Transverse colon (tissue), 4 donors: ENCODE data around the gene COMTD1. TPM values are rescaled to one million over a fixed set of nuclear protein-coding genes. Genes with fewer than 3 reads are reported as not detected.
A peak's percentile ranks its signal among the peaks of the same experiment; 100 is the strongest.

Experiments used
- DNase-seq: peaks from one replicate; pipeline ENCODE4 v3.0.0-alpha.2; 2019
- H3K27ac ChIP-seq, 4 donors: fragments of 200-600 bp; sonication (generic); 2 replicates each; pipeline ENCODE4 v1.5.1; 2016 to 2018; ENCODE audit warnings: inconsistent platforms in 4 of 4
- H3K27me3 ChIP-seq: fragments of 200-600 bp; sonication (generic); 2 replicates; pipeline ENCODE4 v1.5.1; 2017; ENCODE audit warnings: inconsistent platforms
- H3K36me3 ChIP-seq, 4 donors: fragments of 200-600 bp; sonication (generic); 2 replicates each; pipeline ENCODE4 v1.5.1; 2017 to 2019; ENCODE audit warnings: inconsistent platforms in 4 of 4
- H3K4me1 ChIP-seq, 4 donors: fragments of 200-600 bp; sonication (generic); 2 replicates each; pipeline ENCODE4 v1.5.1; 2017 to 2020; ENCODE audit warnings: inconsistent platforms in 4 of 4
- H3K4me3 ChIP-seq, 4 donors: fragments of 200-600 bp; sonication (generic); 1 replicate in 1 of 4; 2 replicates in 3 of 4; pipeline versions ENCODE4 v1.5.1 to v1.6.1; 2017 to 2019; ENCODE audit warnings: inconsistent platforms in 4 of 4
- H3K9me3 ChIP-seq, 2 donors: fragments of 200-600 bp; sonication (generic); 2 replicates each; pipeline ENCODE4 v1.5.1; 2017 to 2019; ENCODE audit warnings: inconsistent platforms in 2 of 2
- EP300 ChIP-seq: sonication (generic); formaldehyde crosslinking; IDR thresholded peaks from one replicate; pipeline ENCODE4 v1.6.1; 2017; ENCODE audit warnings: antibody characterized with exemption, low read depth
- POLR2A ChIP-seq: fragments of 450-650 bp; IDR thresholded peaks from one replicate; pipeline ENCODE4 v1.6.1; 2016; ENCODE audit warnings: antibody characterized with exemption, mild to moderate bottlenecking, moderate library complexity
- POLR2AphosphoS5 ChIP-seq, 3 donors: sonication (generic); formaldehyde crosslinking; IDR thresholded peaks; one replicate each; pipeline ENCODE4 v1.6.1; 2016; ENCODE audit warnings: antibody characterized with exemption in 3 of 3
- WGBS, 2 donors: methylation state at CpG; one replicate each; pipeline ENCODE4 v1.1.5; 2018; ENCODE audit warnings: low coverage in 1 of 2; 5-methylcytosine and 5-hydroxymethylcytosine counted together
- in situ Hi-C, 4 donors: fragments of 200-750 bp; cut with MboI; loops; one replicate each; pipeline versions ENCODE4 v1.15.0 to v1.15.1; 2017; ENCODE audit warnings: low sequenced_read_pairs in 3 of 4, low pct_ligation_motif_present in 1 of 4, low pct_unique_long_range_greater_than_20kb in 1 of 4
- intact Hi-C: fragments of 100-400 bp; cut with DNase I; formaldehyde crosslinking; loops from one replicate; pipeline ENCODE4 v1.15.1; 2023; ENCODE audit warnings: low total_unique reads
- total RNA-seq, 4 donors: library from RNA; depleted of rRNA; stranded (reverse); fragments of >200 nt; gene quantifications; one replicate each; pipeline ENCODE4 v1.1.0, GENCODE V29; 2016
- TF ChIP-seq, protein P1 (sequence below), 5 experiments: fragments of 200-600 bp in 3 of 5; fragments of 450-650 bp in 2 of 5; sonication (generic) in 3 of 5; IDR thresholded peaks; 1 replicate in 2 of 5; 2 replicates in 3 of 5; pipeline ENCODE4 v1.5.1; 2016 to 2017; ENCODE audit warnings: antibody characterized with exemption in 5 of 5, inconsistent platforms in 3 of 5, mild to moderate bottlenecking in 2 of 5, moderate library complexity in 1 of 5

COMTD1 gene
- total RNA-seq, 4 donors from 2014 or later: 90.7 to 761 (median 173) TPM

DNA sequence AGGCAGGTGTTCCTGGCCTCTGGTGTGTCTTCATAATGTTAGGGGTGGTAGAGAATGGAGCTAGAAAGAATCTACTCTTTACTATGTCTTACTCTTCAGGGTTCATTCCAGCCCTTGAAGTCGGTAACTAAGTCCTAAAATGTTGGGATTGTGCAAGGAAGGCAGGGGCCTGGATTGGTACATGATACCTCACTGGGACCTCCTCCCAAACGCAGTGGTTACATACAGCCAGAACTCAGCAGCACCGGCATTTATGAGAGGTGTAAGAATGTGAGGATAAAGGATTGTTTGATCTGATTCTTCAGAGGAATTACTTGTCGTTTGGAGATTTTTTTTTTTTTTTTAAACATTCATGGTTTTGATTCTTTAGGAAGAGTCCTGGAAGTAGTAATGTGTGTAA lies 6.9 kb downstream of the COMTD1 start:
- Histone ChIP-seq H3K4me3 (no peak overlapping the region), H3K36me3 (peaks cover 0 to 33% (median 11%) of the 10 kb centered on the region in 4 donors), H3K4me1 (peaks cover 16 to 68% (median 32%) of the 10 kb centered on the region in 4 donors), H3K27me3 (no peaks in the 10 kb centered on the region), H3K27ac (peak overlapping the region in 3 of 4 donors; percentile 21 to 79 (median 22)), H3K9me3 (no peaks in the 10 kb centered on the region)
- DNase-seq: no peak
- intact Hi-C loops (no loop called here), in situ Hi-C loops (loop anchor here in 3 of 4 donors (25.0 kb wide), 2 partner anchors 117 to 967 kb away; partner anchors contain the start of gene SAMD8 (in 1 of the 3))
- TF ChIP-seq, protein P1, sequence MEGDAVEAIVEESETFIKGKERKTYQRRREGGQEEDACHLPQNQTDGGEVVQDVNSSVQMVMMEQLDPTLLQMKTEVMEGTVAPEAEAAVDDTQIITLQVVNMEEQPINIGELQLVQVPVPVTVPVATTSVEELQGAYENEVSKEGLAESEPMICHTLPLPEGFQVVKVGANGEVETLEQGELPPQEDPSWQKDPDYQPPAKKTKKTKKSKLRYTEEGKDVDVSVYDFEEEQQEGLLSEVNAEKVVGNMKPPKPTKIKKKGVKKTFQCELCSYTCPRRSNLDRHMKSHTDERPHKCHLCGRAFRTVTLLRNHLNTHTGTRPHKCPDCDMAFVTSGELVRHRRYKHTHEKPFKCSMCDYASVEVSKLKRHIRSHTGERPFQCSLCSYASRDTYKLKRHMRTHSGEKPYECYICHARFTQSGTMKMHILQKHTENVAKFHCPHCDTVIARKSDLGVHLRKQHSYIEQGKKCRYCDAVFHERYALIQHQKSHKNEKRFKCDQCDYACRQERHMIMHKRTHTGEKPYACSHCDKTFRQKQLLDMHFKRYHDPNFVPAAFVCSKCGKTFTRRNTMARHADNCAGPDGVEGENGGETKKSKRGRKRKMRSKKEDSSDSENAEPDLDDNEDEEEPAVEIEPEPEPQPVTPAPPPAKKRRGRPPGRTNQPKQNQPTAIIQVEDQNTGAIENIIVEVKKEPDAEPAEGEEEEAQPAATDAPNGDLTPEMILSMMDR (IDR thresholded peaks at IDR 0.05): no peak
- TF ChIP-seq POLR2AphosphoS5 (IDR thresholded peaks at IDR 0.05) (no peak), POLR2A (no peak), EP300 (no peak)
- WGBS, 2 donors: 39 to 56% methylated on average over 3 to 4 of the region's 4 CpGs

DNA sequence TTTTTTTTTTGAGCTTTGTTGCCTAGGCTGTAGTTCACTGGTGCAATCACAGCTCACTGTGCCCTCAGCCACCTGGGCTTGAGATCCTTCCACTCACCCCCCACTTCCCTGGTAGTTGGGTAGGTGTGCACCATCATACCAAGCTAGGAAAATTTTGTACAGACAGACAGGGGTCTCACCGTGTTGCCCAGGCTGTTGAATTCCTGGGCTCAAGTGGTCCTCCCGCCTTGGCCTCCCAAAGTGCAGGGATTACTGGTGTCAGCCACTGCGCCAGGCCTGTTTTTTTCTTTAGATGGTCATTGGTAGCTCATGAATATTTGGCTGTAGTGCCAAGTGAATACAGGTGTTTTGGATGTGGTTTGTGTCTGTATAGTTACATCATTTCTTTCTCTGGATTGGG lies 7.5 kb downstream of the COMTD1 start:
- no peaks in the 10 kb centered on the region for H3K27me3 ChIP-seq
- no peak for TF ChIP-seq POLR2A
- TF ChIP-seq, protein P1 (IDR thresholded peaks at IDR 0.05): no peak
- no peak for TF ChIP-seq POLR2AphosphoS5 (IDR thresholded peaks at IDR 0.05)
- no peak for TF ChIP-seq EP300
- no peak for DNase-seq
- 86 to 100% methylated on average over 2 to 3 of the region's 3 CpGs for WGBS, 2 donors
- no peaks in the 10 kb centered on the region for H3K9me3 ChIP-seq
- in situ Hi-C loops (loop anchor here in 3 of 4 donors (25.0 kb wide), 2 partner anchors 116 to 966 kb away; partner anchors contain the start of gene SAMD8 (in 1 of the 3)), intact Hi-C loops (no loop called here)
- peak overlapping the region in 3 of 4 donors; percentile 21 to 79 (median 22) for H3K27ac ChIP-seq
- no peak overlapping the region for H3K4me3 ChIP-seq
- H3K4me1 ChIP-seq: peaks cover 10 to 70% (median 33%) of the 10 kb centered on the region in 4 donors
- peaks cover 0 to 37% (median 14%) of the 10 kb centered on the region in 4 donors for H3K36me3 ChIP-seq

DNA sequence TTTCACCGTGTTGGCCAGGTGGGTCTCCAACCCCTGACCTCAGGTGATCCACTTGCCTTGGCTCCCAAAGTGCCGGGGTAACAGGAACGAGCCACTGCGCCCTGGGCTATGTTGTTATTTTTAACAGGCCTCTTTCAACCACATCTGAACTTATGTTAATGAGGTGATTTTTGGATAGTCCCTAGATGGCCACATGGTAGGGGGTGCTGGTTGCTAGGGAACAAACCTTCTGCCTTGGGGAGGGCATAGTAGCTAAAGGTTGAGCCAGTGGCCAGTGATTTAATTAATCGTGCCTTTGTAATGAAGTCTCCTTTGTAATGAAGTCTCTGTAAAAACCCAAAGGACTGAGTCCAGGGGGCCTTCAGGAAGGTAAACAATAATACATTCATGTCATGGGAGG lies 9.1 kb downstream of the COMTD1 start:
- intact Hi-C loops (no loop called here), in situ Hi-C loops (loop anchor here in 3 of 4 donors (25.0 kb wide), 2 partner anchors 114 to 964 kb away; partner anchors contain the start of gene SAMD8 (in 1 of the 3))
- 71 to 73% methylated on average over 1 to 5 of the region's 5 CpGs for WGBS, 2 donors
- Histone ChIP-seq H3K36me3 (peaks cover 0 to 46% (median 17%) of the 10 kb centered on the region in 4 donors), H3K9me3 (no peaks in the 10 kb centered on the region), H3K4me1 (peaks cover 8 to 79% (median 33%) of the 10 kb centered on the region in 4 donors), H3K4me3 (no peak overlapping the region), H3K27ac (peak overlapping the region; percentile 73 to 82 (median 80)), H3K27me3 (no peaks in the 10 kb centered on the region)
- DNase-seq: no peak
- TF ChIP-seq, protein P1 (IDR thresholded peaks at IDR 0.05): no peak
- no peak for TF ChIP-seq POLR2A
- TF ChIP-seq EP300: no peak
- no peak for TF ChIP-seq POLR2AphosphoS5 (IDR thresholded peaks at IDR 0.05)

DNA sequence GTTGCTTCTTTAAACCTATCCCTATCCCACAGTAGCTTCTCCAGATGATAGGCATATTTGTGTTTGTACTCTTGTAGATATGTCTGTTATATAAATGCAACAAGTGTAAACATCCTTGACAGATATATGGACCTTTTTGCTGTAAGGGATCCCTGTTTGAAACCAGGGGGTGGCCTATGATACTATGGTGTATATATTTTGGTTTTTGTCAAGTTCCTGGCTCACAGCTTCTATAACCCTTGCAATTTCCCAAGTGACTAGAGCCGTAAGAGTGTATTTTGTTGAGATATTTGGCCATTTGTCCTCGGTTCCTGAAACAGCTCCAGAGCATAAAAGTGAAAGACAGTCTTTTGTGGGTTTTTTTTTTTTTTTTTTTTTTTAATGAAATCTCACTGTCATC lies 9.7 kb downstream of the COMTD1 start:
- H3K27me3 ChIP-seq: no peaks in the 10 kb centered on the region
- TF ChIP-seq POLR2A (no peak), POLR2AphosphoS5 (IDR thresholded peaks at IDR 0.05) (no peak), EP300 (no peak)
- TF ChIP-seq, protein P1 (IDR thresholded peaks at IDR 0.05): no peak
- H3K9me3 ChIP-seq: no peaks in the 10 kb centered on the region
- H3K36me3 ChIP-seq: peaks cover 0 to 46% (median 18%) of the 10 kb centered on the region in 4 donors
- 43 to 45% methylated on average over 2 of the region's 2 CpGs for WGBS, 2 donors
- intact Hi-C loops: no loop called here
- peaks cover 8 to 79% (median 33%) of the 10 kb centered on the region in 4 donors for H3K4me1 ChIP-seq
- peak overlapping the region in 1 of 4 donors; percentile 4 for H3K4me3 ChIP-seq
- in situ Hi-C loops: loop anchor here in 3 of 4 donors (25.0 kb wide), 2 partner anchors 114 to 964 kb away; partner anchors contain the start of gene SAMD8 (in 1 of the 3)
- H3K27ac ChIP-seq: peak overlapping the region; percentile 73 to 82 (median 80)
- no peak for DNase-seq
